ENCODE measurements around the gene CCSER1.

- TF ChIP-seq CTCF (IDR thresholded peaks at IDR 0.05) (no peak), REST (IDR thresholded peaks at IDR 0.05; ENCODE audit: insufficient read depth in 1 of 2, low read depth in 2 of 2, low read length in 1 of 2) (no peak)
Observed at GRCh38 chr4:90375081-90375480, 247.9 kb downstream of the CCSER1 start.
